Measurements from ENCODE around the gene JAM2. TPM values are rescaled to one million over a fixed set of nuclear protein-coding genes. Genes with fewer than 3 reads are reported as not detected.
A peak's percentile ranks its signal among the peaks of the same experiment; 100 is the strongest.

The JAM2 gene
- total RNA-seq, 4 donors from 2014 or later = 0.38 to 10.5 (median 2.5) TPM

- peaks cover 8 to 29% (median 10%) of the 10 kb centered on the region in 3 donors for H3K4me1 ChIP-seq
- peak overlapping the region; percentile 41 to 75 (median 63) for H3K4me3 ChIP-seq
- no peak for DNase-seq
- H3K36me3 ChIP-seq = no peaks in the 10 kb centered on the region
- intact Hi-C loops (cut with DNase I) = no loop called here
- H3K27ac ChIP-seq = peak overlapping the region; percentile 75 to 89 (median 86)
- no peaks in the 10 kb centered on the region for H3K9me3 ChIP-seq
- TF ChIP-seq POLR2A (IDR thresholded peaks at IDR 0.05) = peak in 1 of 4 donors; percentile 16
- peak in 1 of 6 experiments; percentile 26 for TF ChIP-seq CTCF (IDR thresholded peaks at IDR 0.05)
- 0% methylated on average over 2 of the region's 40 CpGs; no CpG with 5 or more reads in 1 of the 2 donors for WGBS, 2 donors
- peaks cover 0 to 30% (median 0%) of the 10 kb centered on the region in 4 donors for H3K27me3 ChIP-seq
Observed at GRCh38 chr21:25639551-25640201, 618 bp downstream of the JAM2 start.

DNA sequence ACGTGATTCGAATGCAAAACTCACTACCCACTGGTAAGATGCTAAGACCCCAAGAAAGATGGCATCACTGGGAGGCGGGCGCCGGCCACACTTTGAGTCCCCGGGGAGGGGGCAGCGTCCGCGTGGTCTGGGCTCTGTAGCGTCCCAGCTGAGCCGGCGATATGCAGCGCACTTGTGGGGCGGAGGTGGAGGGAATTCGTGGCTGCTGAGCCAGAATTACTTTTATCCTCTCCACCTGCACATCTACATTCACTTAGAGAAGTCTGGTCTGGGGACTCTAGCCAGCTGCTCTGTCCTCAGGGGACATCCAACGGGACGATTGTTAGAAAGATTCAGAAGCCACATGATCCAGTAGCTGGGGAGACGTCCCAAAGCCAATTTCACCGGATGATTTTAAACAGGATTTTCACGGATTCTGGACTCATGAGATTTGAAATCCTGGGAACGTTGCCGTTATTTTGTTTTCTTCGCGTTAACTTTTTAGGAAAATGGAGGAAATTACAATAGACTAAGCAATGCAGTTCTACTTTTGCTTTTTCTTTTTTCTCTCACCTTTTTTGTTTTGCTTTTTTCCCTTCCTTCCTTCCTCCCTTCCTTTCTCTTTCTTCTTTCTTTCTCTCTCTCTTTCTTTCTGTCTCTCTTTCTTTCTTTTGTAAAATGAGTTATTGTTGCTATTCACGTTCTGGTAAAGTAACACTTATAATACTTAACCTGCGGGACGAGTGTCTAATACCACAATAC lies 1.3 kb downstream of the JAM2 start:
- peak overlapping the region; percentile 41 to 75 (median 63) for H3K4me3 ChIP-seq
- H3K9me3 ChIP-seq = no peaks in the 10 kb centered on the region
- DNase-seq = no peak
- 7 to 13% methylated on average over 14 to 27 of the region's 27 CpGs for WGBS, 2 donors
- H3K27ac ChIP-seq = peak overlapping the region; percentile 75 to 89 (median 86)
- no peaks in the 10 kb centered on the region for H3K36me3 ChIP-seq
- no peak for TF ChIP-seq POLR2A (IDR thresholded peaks at IDR 0.05)
- TF ChIP-seq CTCF (IDR thresholded peaks at IDR 0.05) = no peak
- intact Hi-C loops (cut with DNase I) = no loop called here
- H3K27me3 ChIP-seq = peaks cover 0 to 30% (median 0%) of the 10 kb centered on the region in 4 donors
- peaks cover 8 to 29% (median 10%) of the 10 kb centered on the region in 3 donors for H3K4me1 ChIP-seq

- peak overlapping the region in 3 of 4 donors; percentile 58 to 75 (median 68) for H3K4me3 ChIP-seq
- H3K27ac ChIP-seq = peak overlapping the region in 2 of 4 donors; percentile 85 to 89
- WGBS, 2 donors = 44 to 76% methylated on average over 5 of the region's 5 CpGs
Observed at GRCh38 chr21:25640943-25641292, 1.9 kb downstream of the JAM2 start.

DNA sequence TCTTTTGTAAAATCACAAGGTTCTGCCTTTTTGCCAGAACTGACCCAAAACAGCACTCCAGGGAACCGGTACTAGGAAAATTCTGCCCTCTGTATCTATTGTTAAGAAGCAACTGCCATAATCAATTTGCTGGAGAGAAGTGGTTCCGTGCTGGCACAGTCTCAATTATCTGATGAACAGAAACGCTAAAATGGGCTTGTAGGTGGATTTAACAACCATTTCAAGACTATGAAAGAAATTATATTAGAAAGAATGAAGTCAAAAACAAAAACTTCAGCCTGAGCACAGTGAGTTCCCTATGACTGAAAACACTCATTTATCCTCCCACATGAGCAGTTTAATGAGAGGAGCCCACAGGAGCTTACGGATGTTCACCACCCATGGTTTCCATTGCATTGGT lies 4.4 kb downstream of the JAM2 start:
- Histone ChIP-seq H3K36me3 (no peaks in the 10 kb centered on the region), H3K27ac (no peak overlapping the region), H3K4me1 (peaks cover 8 to 25% (median 10%) of the 10 kb centered on the region in 3 donors), H3K4me3 (no peak overlapping the region), H3K27me3 (peaks cover 0 to 15% (median 0%) of the 10 kb centered on the region in 4 donors), H3K9me3 (no peaks in the 10 kb centered on the region)
- WGBS, 2 donors = 84 to 89% methylated on average over 4 of the region's 4 CpGs
- TF ChIP-seq POLR2A (IDR thresholded peaks at IDR 0.05) (no peak), CTCF (IDR thresholded peaks at IDR 0.05) (no peak)
- DNase-seq = no peak
- intact Hi-C loops (cut with DNase I) = no loop called here

More at GRCh38 chr21:25640943-25641292, 1.9 kb downstream of the JAM2 start:
- Histone ChIP-seq H3K4me1 (peaks cover 8 to 29% (median 10%) of the 10 kb centered on the region in 3 donors), H3K36me3 (no peaks in the 10 kb centered on the region), H3K9me3 (no peaks in the 10 kb centered on the region), H3K27me3 (peaks cover 0 to 30% (median 0%) of the 10 kb centered on the region in 4 donors)
- TF ChIP-seq POLR2A (IDR thresholded peaks at IDR 0.05) = no peak
- TF ChIP-seq CTCF (IDR thresholded peaks at IDR 0.05) = no peak
- intact Hi-C loops (cut with DNase I) = no loop called here
- DNase-seq = no peak

DNA sequence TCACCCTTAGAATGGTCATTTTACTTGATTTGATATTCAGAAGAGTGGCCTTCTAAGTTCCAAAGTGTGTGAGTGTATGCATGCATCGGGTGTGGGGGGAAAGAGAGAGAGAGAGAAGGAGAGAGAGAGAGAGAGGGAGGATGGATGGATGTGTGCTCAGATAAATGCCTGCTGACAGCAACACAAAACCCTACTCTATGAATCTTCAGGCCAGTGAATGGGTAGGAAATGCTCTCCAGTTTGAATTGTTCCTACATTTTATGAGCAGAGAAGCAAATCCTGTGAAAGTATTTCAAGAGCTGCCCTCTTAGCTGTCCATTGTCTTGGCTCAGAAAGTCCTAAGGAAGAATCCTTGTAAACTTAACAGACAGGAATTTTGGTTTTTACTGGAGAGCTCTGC lies 7.4 kb downstream of the JAM2 start:
- Histone ChIP-seq H3K27ac (no peak overlapping the region), H3K4me1 (no peaks in the 10 kb centered on the region), H3K4me3 (no peak overlapping the region), H3K27me3 (no peaks in the 10 kb centered on the region), H3K9me3 (no peaks in the 10 kb centered on the region), H3K36me3 (no peaks in the 10 kb centered on the region)
- 50 to 60% methylated on average over 1 of the region's 1 CpG for WGBS, 2 donors
- DNase-seq = no peak
- TF ChIP-seq POLR2A (IDR thresholded peaks at IDR 0.05) (no peak), CTCF (IDR thresholded peaks at IDR 0.05) (no peak)
- intact Hi-C loops (cut with DNase I) = no loop called here
